Activated T-helper 9 cell treated with anti-CD3 and anti-CD28 coated beads, Interleukin-2, amount 50 U/mL, for 16 hours (primary cell): Measurements from ENCODE around the gene CSTPP1.
"Not testable (repeated sequence)": the region's sequence is repeated elsewhere in the genome, so short reads cannot be mapped to it uniquely, and the experiment has no call there.

Experiments
- DNase-seq: peaks from one replicate; pipeline ENCODE4 v3.0.0-alpha.2; 2020; ENCODE audit warnings: low read depth

The CSTPP1 gene

GRCh38 chr11:46992386-46992785, 55.8 kb downstream of the CSTPP1 start:
- DNase-seq, result not testable (repeated sequence)

GRCh38 chr11:46997796-46998195, 61.2 kb downstream of the CSTPP1 start:
- DNase-seq, result not testable (repeated sequence)

- no peak for DNase-seq
These were observed 62.7 kb downstream of the CSTPP1 start for GRCh38 chr11:46999217-46999616.

- DNase-seq, result no peak
These were observed 63.5 kb downstream of the CSTPP1 start for GRCh38 chr11:47000033-47000432.

GRCh38 chr11:47001781-47002181, 65.2 kb downstream of the CSTPP1 start:
- no peak for DNase-seq

GRCh38 chr11:47002390-47002789, 65.8 kb downstream of the CSTPP1 start:
- DNase-seq, result no peak

- DNase-seq, result no peak
These were observed 66.8 kb downstream of the CSTPP1 start for GRCh38 chr11:47003180-47003877.

- DNase-seq, result no peak
These were observed 68.1 kb downstream of the CSTPP1 start for GRCh38 chr11:47004595-47005033.

- no peak for DNase-seq
These were observed 68.9 kb downstream of the CSTPP1 start for GRCh38 chr11:47005441-47005840.

- no peak for DNase-seq
These were observed 71.0 kb downstream of the CSTPP1 start for GRCh38 chr11:47007579-47007978.

GRCh38 chr11:47010179-47010578, 73.6 kb downstream of the CSTPP1 start:
- no peak for DNase-seq

- no peak for DNase-seq
These were observed 77.5 kb downstream of the CSTPP1 start for GRCh38 chr11:47014097-47014496.

GRCh38 chr11:47018637-47019036, 82.1 kb downstream of the CSTPP1 start:
- no peak for DNase-seq

GRCh38 chr11:47020793-47021526, 84.4 kb downstream of the CSTPP1 start:
- DNase-seq, result no peak

- no peak for DNase-seq
These were observed 84.9 kb downstream of the CSTPP1 start for GRCh38 chr11:47021527-47021818.

- no peak for DNase-seq
These were observed 85.4 kb downstream of the CSTPP1 start for GRCh38 chr11:47021965-47022364.

- DNase-seq, result no peak
These were observed 91.9 kb downstream of the CSTPP1 start for GRCh38 chr11:47028195-47029093.

GRCh38 chr11:47033439-47033838, 96.9 kb downstream of the CSTPP1 start:
- no peak for DNase-seq

GRCh38 chr11:47034091-47034490, 97.5 kb downstream of the CSTPP1 start:
- DNase-seq, result no peak

GRCh38 chr11:47035108-47035507, 98.5 kb downstream of the CSTPP1 start:
- DNase-seq, result no peak

- DNase-seq, result no peak
These were observed 107.6 kb downstream of the CSTPP1 start for GRCh38 chr11:47044119-47044518.

GRCh38 chr11:47047972-47048371, 111.4 kb downstream of the CSTPP1 start:
- no peak for DNase-seq

GRCh38 chr11:47050284-47050683, 113.7 kb downstream of the CSTPP1 start:
- no peak for DNase-seq
